GM20431 (cell line): ENCODE results near the gene PHF1.
"Not testable (repeated sequence)": the region's sequence is repeated elsewhere in the genome, so short reads cannot be mapped to it uniquely, and the experiment has no call there.

Experiments used
- in situ Hi-C: fragments of 300-500 bp; cut with MseI, MboI; formaldehyde crosslinking; loops from one replicate; pipeline ENCODE4 v1.15.0; 2020; ENCODE audit warnings: low sequenced_read_pairs; ENCODE audit not compliant: unreplicated experiment

PHF1 gene

DNA sequence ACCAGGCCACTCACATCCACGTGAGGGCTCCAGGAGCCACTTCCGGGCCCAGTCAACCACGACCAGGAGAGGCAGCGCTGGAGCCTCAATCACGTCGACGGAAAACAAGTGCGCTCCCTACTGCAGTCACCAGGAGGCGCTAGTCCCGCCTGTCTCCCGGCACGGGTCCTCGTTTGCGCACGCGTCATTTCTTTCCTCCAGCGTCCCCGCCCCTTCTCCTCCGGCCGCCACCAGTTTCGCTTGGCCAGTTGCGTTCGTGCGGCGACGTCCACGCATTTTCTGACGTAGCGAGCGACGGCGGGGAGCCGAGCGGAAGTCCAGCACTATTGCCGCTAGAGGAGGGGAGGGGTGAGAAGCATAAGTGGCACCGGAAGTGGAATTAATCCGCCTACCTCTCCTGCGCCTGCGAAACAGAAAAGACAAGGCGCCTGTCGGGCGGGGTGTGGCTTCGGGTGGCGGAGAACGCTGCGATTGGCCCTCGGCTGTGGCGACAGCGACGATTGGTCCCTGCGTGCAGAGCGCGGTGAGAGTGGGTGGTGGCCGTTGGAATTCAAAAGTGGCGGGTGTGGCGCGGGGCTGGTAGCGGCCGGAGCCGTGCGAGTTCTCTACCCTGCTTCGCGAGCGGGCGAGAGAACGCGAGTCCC is 19.4 kb upstream of the PHF1 start, which contains the start of gene KIFC1:
TSS of gene KIFC1 (plus strand) at position 546 of the 644 bp plus-strand sequence. CDS start 163 bp downstream, outside the sequence.
- in situ Hi-C loops: no loop called here

DNA sequence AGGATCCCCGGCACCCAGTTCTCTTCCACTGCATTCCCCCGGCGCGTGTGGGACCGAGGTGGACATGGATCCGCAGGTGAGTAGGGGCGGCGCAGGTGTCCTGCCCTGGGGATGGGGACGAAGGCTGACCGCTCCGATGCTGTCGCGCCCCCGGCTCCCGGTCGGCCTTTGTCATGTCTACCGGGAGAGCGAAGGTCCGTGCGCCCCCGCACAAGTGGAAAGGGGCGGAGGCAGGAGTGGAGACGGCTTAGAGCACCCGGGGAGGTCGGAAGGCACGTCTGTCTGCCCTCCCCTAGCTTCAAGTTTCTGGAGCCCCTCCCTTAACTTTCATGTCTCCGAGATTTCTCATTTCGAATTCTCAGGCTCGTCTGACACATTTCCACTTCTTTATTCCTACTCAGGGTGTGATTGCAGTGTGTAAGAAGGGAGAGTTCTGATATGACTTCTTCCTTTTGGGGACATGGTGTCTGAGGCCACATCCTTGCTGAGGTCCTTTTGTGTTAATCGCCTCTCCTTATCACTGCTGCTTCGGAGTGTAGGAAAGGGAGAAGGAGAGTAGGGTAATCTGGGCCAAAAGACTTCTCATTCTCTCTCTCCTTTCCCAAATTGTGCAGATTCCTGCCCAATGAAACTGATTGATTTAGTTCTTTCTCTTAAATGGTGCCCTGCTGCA is 18.8 kb upstream of the PHF1 start:
- in situ Hi-C loops: no loop called here

DNA sequence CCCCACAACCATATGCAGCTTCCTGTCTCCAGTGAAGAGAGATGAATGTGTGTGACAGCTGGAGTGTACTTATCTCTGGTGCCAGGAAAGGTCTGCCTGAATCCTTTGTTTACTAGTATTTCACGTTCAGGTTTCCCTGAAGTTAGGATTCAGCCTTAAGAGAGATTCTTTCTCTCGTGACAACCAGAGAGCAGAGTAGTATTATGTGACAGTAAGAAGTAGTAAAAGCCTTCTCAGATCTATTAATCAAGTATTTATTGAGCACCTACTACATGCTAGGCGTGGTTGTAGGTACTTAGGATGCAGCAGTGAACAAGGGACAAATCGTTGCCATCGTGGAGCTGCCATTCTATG is 18.2 kb upstream of the PHF1 start:
- in situ Hi-C loops: no loop called here

DNA sequence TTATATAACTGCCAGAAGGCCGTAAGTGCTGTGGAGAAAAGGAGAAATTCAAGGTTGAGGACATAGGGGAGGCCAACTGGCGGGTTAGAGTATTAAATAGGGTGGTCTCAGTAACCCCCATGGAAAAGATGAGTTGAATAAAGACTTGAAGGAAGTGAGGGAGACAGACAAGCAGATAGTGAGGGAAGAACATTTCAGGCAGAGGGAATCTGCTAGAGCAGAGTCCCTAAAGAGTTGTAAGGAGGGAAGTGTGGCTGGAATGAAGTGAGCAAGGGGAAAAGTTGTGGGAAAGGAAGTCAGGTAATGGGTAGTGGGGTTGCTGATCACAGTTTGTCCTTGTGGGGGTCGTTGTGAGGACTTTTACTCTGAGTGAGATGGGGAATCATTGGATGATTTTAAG is 17.8 kb upstream of the PHF1 start:
- in situ Hi-C loops: no loop called here

DNA sequence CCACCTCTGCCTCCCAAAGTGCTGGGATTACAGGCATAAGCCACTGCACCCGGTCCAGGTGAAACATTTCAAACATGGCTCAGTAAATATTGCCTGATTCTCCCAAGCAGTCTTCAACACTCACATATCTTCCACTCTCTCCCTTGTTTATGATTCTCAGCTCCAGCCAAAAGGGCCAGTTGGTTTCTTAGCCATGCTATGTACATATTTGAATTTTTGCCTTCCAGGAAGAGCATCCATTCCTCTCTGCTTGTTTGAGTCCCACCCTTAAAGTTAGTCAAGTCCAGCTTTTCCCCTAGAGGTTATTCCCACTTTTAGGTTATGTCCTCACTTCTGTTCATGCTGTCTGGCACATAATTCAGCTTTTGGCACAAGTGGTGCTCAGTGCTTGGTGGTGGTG is 13.3 kb upstream of the PHF1 start:
- in situ Hi-C loops: no loop called here

DNA sequence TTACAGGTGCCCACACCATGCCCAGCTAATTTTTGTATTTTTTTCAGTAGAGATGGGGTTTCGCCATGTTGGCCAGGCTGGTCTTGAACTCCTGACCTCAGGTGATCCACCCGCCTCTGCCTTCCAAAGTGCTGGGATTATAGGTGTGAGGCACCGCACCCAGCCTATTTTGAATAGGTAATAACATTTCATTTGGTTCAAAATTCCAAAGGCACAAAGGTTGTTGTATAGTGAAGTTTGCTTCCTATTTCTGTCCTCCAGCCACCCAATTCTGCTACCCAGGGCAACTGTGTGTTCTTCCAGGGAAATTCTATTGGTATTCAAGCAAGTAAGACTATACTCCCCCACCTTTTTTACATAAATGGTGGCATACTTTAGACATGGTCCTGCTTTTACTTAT is 12.2 kb upstream of the PHF1 start:
- in situ Hi-C loops: not testable (repeated sequence)

DNA sequence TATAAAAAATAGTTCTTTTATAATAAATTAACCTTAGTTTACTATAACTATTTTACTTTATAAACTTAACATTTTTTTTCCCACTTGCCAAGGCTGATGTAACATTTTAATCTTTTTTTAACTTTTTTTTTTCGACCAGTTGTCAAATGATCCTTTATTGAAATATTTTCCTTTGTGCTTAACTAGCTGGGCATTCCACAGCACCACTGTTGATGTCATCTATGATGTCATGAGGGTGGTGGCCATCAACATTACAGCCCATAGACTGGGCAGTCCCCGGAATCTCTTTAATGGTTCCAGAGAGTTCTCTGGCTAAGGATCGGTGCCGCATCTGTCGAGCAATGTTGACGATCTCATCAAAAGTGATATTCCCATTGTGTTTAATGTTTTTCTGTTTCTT is 10.9 kb upstream of the PHF1 start:
- in situ Hi-C loops: not testable (repeated sequence)

DNA sequence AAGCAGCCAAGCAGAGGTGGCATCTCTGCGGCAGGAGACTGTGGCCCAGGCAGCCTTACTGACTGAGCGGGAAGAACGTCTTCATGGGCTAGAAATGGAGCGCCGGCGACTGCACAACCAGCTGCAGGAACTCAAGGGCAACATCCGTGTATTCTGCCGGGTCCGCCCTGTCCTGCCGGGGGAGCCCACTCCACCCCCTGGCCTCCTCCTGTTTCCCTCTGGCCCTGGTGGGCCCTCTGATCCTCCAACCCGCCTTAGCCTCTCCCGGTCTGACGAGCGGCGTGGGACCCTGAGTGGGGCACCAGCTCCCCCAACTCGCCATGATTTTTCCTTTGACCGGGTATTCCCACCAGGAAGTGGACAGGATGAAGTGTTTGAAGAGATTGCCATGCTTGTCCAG is 5.9 kb upstream of the PHF1 start:
- in situ Hi-C loops: no loop called here

DNA sequence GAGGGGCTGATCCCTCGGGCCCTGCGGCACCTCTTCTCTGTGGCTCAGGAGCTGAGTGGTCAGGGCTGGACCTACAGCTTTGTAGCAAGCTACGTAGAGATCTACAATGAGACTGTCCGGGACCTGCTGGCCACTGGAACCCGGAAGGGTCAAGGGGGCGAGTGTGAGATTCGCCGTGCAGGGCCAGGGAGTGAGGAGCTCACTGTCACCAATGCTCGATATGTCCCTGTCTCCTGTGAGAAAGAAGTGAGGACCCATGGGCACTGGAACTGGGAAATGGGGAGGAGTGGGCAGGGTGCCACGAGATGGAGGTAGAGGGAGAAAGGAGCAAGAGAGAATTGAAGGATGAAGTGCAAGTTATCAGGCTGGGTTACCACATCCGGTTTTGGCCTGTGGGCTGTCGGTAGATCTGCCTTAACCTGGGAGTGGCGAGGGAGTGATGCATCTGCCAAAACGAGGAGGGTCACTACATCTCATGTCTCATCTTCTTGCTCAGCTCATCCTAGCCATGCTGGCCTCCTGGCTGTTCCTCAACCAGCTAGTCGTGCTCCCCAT is 5.4 kb upstream of the PHF1 start:
- in situ Hi-C loops: no loop called here

DNA sequence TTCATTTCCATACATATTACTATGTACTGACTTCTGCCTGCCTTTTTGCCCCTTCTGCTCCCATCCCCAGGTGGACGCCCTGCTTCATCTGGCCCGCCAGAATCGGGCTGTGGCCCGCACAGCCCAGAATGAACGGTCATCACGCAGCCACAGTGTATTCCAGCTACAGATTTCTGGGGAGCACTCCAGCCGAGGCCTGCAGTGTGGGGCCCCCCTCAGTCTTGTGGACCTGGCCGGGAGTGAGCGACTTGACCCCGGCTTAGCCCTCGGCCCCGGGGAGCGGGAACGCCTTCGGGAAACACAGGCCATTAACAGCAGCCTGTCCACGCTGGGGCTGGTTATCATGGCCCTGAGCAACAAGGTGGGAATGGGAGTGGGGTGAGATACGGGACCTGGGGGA is 4.7 kb upstream of the PHF1 start:
- in situ Hi-C loops: no loop called here

DNA sequence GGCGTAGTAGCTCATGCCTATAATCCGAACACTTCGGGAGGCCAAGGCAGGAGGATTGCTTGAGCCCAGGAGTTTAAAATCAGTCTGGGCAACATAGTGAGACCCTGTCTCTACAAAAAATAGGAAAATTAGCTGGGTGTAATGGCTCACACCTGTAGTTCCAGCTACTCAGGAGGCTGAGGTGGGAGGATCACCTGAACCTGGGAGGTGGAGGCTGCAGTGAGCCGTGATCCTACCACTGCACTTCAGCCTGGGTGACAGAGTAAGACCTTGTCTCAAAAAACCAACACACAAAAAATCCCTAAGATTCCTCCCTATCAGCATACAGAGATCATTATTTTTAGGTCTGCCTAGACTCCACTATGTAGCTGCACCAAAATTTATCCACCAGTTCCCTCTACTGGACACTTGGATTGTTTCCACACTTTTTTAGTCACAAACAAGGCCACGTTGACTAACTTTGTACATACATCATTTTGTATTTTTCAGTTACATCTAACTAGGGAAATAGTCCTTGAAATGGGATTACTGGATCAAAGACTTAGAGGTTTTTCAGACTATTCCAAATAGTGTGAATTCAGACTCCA is 3.6 kb upstream of the PHF1 start:
- in situ Hi-C loops: no loop called here

DNA sequence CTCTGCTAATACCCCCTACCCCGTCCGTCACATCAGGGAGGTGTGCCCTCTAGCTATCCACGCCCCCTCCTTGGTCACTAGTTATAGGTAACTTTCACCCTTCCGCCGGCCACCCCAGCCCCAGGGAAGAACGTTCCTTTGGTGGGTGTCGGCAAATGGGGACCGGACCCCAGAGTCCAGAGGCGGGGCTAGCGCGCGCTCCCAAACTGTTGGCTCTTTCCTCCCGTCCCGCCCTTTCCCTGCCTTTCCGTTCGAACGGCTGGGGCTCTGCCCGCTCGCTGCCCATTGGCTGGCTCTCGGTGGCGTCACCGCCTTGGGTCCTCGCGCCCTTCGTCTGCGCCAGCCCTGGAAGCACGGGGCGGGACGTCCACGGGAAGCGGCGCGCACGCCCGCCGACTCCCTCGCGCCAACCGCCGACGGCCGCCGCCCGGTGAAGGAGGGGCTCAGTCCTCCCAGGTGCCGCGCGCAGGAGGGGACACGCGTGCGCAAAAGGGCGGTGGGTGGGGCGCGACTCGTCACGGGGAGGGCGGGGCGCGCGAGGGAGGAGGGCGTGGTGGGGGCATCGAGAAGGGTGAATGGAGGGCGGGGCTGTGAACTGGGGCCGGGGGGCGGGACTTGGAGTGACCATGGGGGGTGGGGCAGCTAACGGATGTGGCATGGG is 634 bp upstream of the PHF1 start:
- in situ Hi-C loops: no loop called here

DNA sequence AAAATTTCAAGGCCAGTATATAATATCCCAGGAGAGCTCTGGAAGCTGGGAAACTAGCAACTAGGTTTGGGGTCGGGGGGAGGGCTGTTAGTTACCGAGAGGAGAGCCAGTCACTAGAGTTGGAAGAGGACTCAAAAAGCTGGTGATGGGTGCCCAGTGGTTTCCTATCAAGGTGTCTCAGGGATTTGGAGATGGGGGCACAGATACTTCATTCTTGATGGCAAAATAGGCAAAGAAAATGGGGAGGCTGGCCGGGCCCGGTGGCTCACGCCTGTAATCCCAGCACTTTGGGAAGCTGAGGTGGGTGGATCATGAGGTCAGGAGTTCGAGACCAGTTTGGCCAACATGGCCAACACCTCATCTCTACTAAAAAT is 805 bp downstream of the PHF1 start:
- in situ Hi-C loops: no loop called here

DNA sequence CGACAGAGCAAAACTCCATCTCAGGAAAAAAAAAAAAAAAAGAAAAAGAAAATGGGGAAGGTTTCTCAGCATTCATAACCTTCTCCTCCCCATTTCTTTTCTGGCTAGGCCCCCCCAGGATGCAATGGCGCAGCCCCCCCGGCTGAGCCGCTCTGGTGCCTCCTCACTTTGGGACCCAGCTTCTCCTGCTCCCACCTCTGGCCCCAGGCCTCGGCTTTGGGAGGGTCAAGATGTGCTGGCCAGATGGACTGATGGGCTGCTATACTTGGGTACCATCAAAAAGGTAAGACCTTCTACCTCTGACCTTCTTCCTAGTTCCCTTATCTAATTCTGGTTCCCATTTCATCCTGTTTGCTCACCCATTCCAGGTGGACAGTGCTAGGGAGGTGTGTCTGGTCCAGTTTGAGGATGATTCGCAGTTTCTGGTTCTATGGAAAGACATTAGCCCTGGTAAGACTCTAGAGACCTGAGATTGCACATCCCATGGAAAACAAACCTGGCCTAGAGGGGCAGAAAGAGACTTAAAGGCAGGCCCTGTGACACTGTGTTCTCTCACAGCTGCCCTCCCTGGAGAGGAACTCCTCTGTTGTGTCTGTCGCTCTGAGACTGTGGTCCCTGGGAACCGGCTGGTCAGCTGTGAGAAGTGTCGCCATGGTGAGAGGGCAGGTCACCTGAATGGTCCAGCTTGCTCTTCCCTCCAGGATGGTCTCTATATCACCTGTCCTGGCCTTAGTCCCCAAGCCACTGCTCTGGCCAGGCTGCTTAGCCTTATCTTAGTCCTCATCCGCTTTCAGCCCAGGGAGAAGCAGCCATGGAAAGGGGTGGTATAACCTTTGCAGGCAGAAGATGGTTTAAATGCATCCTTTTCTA is 1.6 kb downstream of the PHF1 start:
- in situ Hi-C loops: no loop called here

DNA sequence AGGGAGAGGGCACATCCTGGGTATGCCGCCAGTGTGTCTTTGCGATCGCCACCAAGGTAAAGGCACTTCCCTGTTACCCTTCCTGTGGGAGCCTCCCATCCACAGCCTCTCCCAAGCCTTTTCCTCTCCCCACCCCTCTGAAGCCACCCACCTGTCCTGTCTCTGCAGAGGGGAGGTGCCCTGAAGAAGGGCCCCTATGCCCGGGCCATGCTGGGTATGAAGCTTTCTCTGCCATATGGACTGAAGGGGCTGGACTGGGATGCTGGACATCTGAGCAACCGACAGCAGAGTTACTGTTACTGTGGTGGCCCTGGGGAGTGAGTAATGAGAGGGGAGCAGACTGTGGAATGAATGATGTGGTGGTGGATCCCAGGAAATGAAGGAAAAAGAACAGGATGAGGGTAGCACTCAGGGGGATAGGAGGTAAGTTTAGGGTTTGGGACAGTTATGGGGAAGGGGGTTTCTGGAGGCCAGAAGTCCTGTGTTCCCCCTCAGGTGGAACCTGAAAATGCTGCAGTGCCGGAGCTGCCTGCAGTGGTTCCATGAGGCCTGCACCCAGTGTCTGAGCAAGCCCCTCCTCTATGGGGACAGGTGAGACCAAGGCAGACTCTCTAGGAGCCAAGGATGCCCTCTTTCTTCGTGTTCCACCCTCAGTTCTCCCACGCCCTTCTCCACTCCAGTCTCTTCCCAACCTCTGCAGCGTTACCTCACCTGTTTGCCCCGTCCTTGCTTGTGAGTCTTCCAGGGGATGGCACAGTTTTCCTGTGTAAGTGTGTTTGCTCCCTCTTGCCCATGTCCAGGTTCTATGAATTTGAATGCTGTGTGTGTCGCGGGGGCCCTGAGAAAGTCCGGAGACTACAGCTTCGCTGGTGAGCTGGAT is 2.7 kb downstream of the PHF1 start:
- in situ Hi-C loops: no loop called here

DNA sequence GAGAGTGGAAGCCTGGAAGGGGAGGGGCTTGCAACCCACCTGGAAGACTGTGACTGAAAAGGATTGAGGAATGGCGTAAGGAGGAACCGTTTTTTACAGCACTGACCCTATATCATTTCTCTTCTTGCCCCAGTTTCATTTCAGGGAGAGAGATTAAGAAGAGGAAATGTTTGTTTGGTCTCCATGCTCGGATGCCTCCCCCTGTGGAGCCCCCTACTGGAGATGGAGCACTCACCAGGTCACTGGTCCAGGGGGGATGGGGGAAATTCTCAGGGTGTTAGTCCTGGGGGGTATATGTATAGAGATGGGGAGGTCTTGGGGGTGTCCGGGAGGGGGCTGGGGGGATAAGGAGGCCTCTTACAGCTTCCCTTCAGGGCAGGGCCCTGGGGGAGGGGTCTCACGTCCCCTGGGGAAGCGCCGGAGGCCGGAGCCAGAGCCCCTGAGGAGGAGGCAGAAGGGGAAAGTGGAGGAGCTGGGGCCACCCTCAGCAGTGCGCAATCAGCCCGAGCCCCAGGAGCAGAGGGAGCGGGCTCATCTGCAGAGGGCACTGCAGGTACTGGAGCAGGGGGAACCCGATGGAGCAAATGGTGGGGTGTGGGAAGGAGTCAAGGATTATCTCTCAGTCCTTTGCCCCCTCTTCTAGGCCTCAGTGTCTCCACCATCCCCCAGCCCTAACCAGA is 3.9 kb downstream of the PHF1 start:
- in situ Hi-C loops: no loop called here

DNA sequence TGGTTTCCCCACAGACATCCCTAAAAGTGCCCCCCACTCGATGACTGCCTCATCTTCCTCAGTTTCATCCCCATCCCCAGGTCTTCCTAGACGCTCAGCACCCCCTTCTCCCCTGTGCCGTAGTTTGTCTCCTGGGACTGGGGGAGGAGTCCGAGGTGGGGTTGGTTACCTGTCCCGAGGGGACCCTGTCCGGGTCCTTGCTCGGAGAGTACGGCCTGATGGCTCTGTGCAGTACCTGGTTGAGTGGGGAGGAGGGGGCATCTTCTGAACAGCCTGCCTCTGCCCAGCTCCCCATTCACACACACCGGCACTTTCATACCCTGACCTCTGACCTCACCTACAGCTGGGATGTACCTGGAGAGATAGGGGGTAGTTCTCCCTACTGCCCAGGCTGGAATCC is 5.0 kb downstream of the PHF1 start:
- in situ Hi-C loops: no loop called here

DNA sequence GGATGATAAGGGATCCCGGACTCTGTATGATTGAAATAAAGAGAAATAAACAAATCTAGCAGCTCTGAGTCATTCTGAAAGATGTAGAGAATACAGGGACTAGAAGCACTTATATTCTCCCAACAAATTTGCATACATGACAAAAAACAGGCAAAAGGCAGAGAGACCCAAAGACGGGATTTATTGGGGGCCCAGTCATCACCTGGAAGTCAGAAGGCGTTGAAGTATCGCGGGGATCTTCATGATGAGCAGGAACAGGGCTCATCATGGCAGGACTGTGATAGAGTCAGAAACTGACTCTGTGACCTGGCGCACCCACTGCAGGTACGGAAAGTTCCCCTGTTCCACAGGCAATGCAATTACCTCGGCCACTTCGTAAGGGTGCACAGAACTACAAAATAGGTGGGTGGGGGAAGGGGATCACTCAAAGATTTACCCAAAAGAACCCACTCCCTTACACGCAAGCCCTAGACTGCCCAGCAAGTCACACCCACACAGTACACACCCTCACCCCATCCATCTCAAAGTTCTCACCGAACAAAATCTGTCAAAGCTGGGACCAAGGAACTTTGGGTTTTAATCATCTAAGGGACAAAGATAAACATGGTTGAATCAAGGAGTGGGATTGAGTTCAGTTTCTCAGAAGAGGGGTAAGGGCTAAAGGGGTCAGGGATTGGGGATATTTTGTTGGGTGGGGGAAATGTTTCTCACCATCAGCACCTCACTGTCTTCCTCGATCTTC is 5.7 kb downstream of the PHF1 start:
- in situ Hi-C loops: no loop called here
